Right lobe of liver (tissue), 6 donors: ENCODE data around the gene MAFF. TPM values are rescaled to one million over a fixed set of nuclear protein-coding genes. Genes with fewer than 3 reads are reported as not detected.
A peak's percentile ranks its signal among the peaks of the same experiment; 100 is the strongest.
"Not testable (repeated sequence)": the region's sequence is repeated elsewhere in the genome, so short reads cannot be mapped to it uniquely, and the experiment has no call there.

ENCODE experiments used
- ATAC-seq, 4 donors: fragments of 200-7000 bp; cut with Tn5 transposase; one replicate each; pipeline ENCODE4 v1.9.1; 2020; ENCODE audit warnings: mild to moderate bottlenecking in 4 of 4, moderate library complexity in 4 of 4
- DNase-seq, 3 donors: peaks; one replicate each; pipeline ENCODE4 v3.0.0-alpha.2; 2020
- H3K27ac ChIP-seq, 3 donors: fragments of 200-600 bp; one replicate each; pipeline ENCODE4 v1.8.0; 2022
- H3K27me3 ChIP-seq, 2 donors: fragments of 200-600 bp; one replicate each; pipeline ENCODE4 v1.8.0; 2022
- H3K36me3 ChIP-seq, 4 donors: fragments of 200-600 bp; sonication (generic) in 1 of 4; one replicate each; pipeline versions ENCODE4 v1.5.1 to v1.8.0; 2017 to 2022; ENCODE audit warnings: control low read depth in 1 of 4
- H3K4me1 ChIP-seq, 4 donors: fragments of 200-600 bp; sonication (generic) in 1 of 4; one replicate each; pipeline versions ENCODE4 v1.5.1 to v1.8.0; 2017 to 2022; ENCODE audit warnings: control low read depth in 1 of 4
- H3K4me3 ChIP-seq, 3 donors: fragments of 200-600 bp; one replicate each; pipeline ENCODE4 v1.8.0; 2022
- H3K9me3 ChIP-seq, 4 donors: fragments of 200-600 bp; sonication (generic) in 1 of 4; one replicate each; pipeline versions ENCODE4 v1.5.1 to v1.8.0; 2017 to 2022; ENCODE audit warnings: control low read depth in 1 of 4
- POLR2A ChIP-seq: fragments of 450-650 bp; IDR thresholded peaks from one replicate; pipeline ENCODE4 v1.6.1; 2017; ENCODE audit warnings: antibody characterized with exemption, mild to moderate bottlenecking
- WGBS: methylation state at CpG from one replicate; pipeline ENCODE4 v1.1.6; 2018; ENCODE audit warnings: low coverage, low lambda C conversion rate; ENCODE audit not compliant: insufficient coverage; ENCODE audit errors: missing lambda C conversion rate; 5-methylcytosine and 5-hydroxymethylcytosine counted together
- intact Hi-C, 2 donors: fragments of 100-400 bp; cut with DNase I; formaldehyde crosslinking; loops; one replicate each; pipeline versions ENCODE4 v1.11.2 to v1.14.1; 2022
- long read RNA-seq: library from polyadenylated mRNA; unstranded; transcript quantifications from one replicate; pipeline ENCODE4 v2.0.0, GENCODE V29; 2019
- total RNA-seq, 6 experiments: library from RNA; depleted of rRNA in 2 of 6; stranded (reverse); fragments of >200 nt in 2 of 6; fragmentation: NEBNext Ultra II Directional in 3 of 6; extraction: Animal tissue kit (Norgen Biotek cat#: 25700) in 3 of 6; gene quantifications; one replicate each; pipeline versions ENCODE4 v1.1.0 to v1.2.4, GENCODE V29; 2016 to 2023
- TF ChIP-seq, protein P1 (sequence below), 4 donors: fragments of 200-600 bp in 3 of 4; fragments of 450-650 bp in 1 of 4; IDR thresholded peaks; one replicate each; pipeline versions ENCODE4 v1.5.1 to v1.8.0; 2016 to 2022; ENCODE audit warnings: antibody characterized with exemption in 4 of 4, mild to moderate bottlenecking in 2 of 4
- donor health status: DM: no; HTN: yes; CAD: no.
- donor health status: DM: no; HTN: no; CAD: no.
- donor health status: DM: no; HTN: no; CAD: no.
- donor health status: DM: no; HTN: yes; CAD: no.
- donor health status: DM: no; HTN: yes; CAD: no.

Gene MAFF
- 10 to 100 TPM in 3 of 6 experiments, 1 to 10 TPM in 3; 2.6 to 30.6 (median 11.0) TPM for total RNA-seq
- long read RNA-seq: 0 reads

DNA sequence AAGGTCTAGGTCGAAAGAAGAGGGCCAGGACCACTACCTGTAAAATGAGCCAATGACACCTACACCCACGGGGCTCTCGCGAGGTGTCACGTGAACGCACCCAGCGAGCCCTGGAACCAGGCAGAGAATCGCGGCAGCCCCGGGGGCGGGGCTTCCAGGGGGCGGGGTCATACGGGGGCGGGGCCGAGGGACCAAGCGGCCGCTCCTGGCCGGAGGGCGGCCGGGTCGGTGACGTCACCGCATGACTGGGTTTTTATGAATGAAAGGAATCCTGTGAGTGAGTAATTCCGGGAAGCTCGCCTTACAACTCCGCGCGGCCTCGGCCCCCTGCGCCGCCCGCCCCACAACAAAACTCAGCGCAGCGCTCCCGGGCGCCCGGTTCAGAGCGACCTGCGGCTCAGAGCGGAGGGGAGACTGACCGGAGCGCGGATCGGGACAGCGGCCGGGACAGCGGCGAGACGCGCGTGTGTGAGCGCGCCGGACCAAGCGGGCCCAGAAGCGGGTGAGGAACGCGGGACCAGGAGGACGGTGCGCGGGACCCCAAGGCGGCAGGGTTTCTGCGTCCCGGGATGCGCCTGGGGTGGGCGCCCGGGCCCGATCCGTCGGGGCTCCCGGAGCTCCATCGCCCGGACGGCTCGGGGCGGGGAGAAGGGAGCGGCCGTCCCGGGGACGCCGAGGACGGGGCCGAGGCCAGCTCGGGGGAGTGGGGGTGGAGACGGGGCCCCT lies at the start of gene MAFF:
MAFF (plus strand) TSS at position 284 of the 726 bp plus-strand sequence. CDS start 11,860 bp downstream, outside the sequence.
- Histone ChIP-seq H3K4me1 (no peaks in the 10 kb centered on the region), H3K27me3 (no peaks in the 10 kb centered on the region), H3K9me3 (no peaks in the 10 kb centered on the region), H3K4me3 (peak within 1 kb of the TSS; percentile 60 to 93 (median 74)), H3K36me3 (no peaks in the 10 kb centered on the region), H3K27ac (peak within 1 kb of the TSS; percentile 98 to 100 (median 99))
- intact Hi-C loops: no loop called here
- DNase-seq (peak; percentile 97 to 98 (median 97)), ATAC-seq (peak; percentile 74 to 83 (median 82))
- under 1% methylated on average over 28 of the region's 85 CpGs for WGBS
- peak; percentile 98 for TF ChIP-seq POLR2A
- TF ChIP-seq, protein P1, sequence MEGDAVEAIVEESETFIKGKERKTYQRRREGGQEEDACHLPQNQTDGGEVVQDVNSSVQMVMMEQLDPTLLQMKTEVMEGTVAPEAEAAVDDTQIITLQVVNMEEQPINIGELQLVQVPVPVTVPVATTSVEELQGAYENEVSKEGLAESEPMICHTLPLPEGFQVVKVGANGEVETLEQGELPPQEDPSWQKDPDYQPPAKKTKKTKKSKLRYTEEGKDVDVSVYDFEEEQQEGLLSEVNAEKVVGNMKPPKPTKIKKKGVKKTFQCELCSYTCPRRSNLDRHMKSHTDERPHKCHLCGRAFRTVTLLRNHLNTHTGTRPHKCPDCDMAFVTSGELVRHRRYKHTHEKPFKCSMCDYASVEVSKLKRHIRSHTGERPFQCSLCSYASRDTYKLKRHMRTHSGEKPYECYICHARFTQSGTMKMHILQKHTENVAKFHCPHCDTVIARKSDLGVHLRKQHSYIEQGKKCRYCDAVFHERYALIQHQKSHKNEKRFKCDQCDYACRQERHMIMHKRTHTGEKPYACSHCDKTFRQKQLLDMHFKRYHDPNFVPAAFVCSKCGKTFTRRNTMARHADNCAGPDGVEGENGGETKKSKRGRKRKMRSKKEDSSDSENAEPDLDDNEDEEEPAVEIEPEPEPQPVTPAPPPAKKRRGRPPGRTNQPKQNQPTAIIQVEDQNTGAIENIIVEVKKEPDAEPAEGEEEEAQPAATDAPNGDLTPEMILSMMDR (IDR thresholded peaks at IDR 0.05): no peak

- peak; percentile 18 for TF ChIP-seq POLR2A
- TF ChIP-seq, protein P1 (IDR thresholded peaks at IDR 0.05): peak in 2 of 4 donors; percentile 10 to 16
- Histone ChIP-seq H3K4me3 (no peak overlapping the region), H3K9me3 (peaks cover 0 to 1% (median 0%) of the 10 kb centered on the region in 4 donors), H3K36me3 (no peaks in the 10 kb centered on the region), H3K27me3 (no peaks in the 10 kb centered on the region), H3K27ac (peak overlapping the region; percentile 60 to 80 (median 63)), H3K4me1 (peaks cover 0 to 13% (median 8%) of the 10 kb centered on the region in 4 donors)
- DNase-seq: peak in 2 of 3 donors; percentile 67 to 81
- intact Hi-C loops: no loop called here
- 50% methylated on average over 1 of the region's 4 CpGs for WGBS
- ATAC-seq: peak; percentile 98 to 99 (median 98)
Observed at GRCh38 chr22:38153821-38154562, 47.8 kb upstream of the MAFF start.

DNA sequence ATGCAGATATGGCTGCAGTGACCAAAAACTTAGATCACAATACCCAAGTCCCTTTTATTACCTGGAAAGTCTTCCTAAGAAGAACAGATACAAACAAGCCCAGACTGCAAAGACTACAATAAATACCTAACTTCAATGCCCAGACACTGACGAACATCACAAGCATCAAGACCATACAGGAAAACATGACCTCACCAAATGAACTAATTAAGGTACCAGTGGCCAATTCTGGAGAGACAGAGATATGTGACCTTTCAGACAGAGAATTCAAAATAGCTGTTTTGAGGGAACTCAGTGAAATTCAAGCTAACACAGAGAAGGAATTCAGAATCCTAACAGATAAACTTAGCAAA lies 47.3 kb upstream of the MAFF start:
- DNase-seq, intact Hi-C loops, H3K27me3 ChIP-seq, H3K4me3 ChIP-seq, H3K9me3 ChIP-seq, ATAC-seq, H3K36me3 ChIP-seq: not testable (repeated sequence)
- 62% methylated on average over 1 of the region's 1 CpG for WGBS
- Histone ChIP-seq H3K27ac (peak overlapping the region in 2 of 3 donors; percentile 60 to 80), H3K4me1 (peaks cover 0 to 13% (median 8%) of the 10 kb centered on the region in 4 donors)

DNA sequence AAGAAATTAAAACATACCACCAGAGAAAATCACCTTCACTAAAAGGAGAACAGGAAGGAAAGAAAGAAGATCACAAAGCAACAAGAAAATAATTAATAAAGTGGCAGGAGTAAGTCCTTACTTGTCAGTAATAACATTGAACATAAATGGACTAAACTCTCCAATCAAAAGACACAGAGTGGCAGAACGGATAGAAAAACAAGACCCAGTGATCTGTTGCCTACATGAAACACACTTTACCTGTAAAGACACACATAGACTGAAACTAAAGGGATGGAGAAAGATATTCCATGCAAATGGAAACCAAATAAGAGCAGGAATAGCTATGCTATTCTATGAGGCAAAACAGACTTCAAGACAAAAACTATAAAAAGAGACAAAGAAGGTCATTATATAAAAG lies 46.1 kb upstream of the MAFF start:
- H3K36me3 ChIP-seq: no peaks in the 10 kb centered on the region
- 100% methylated on average over 1 of the region's 1 CpG for WGBS
- H3K4me1 ChIP-seq: peaks cover 0 to 13% (median 8%) of the 10 kb centered on the region in 4 donors
- DNase-seq (no peak), ATAC-seq (no peak)
- no peak overlapping the region for H3K4me3 ChIP-seq
- TF ChIP-seq, protein P1 (IDR thresholded peaks at IDR 0.05): no peak
- TF ChIP-seq POLR2A: no peak
- no peak overlapping the region for H3K27ac ChIP-seq
- intact Hi-C loops: no loop called here
- H3K27me3 ChIP-seq: no peaks in the 10 kb centered on the region
- H3K9me3 ChIP-seq: peaks cover 0 to 1% (median 0%) of the 10 kb centered on the region in 4 donors
